ENCODE measurements around the gene PEX12.
"Not testable (repeated sequence)": the region's sequence is repeated elsewhere in the genome, so short reads cannot be mapped to it uniquely, and the experiment has no call there.

Gene PEX12

GRCh38 chr17:35577830-35578196 is 558 bp downstream of the PEX12 start:
- DNase-seq: no peak

GRCh38 chr17:35575759-35576158 is 2.6 kb downstream of the PEX12 start:
- DNase-seq: no peak

- DNase-seq: no peak
Measured at GRCh38 chr17:35569405-35569804, 9.0 kb downstream of the PEX12 start.

GRCh38 chr17:35568561-35568960 is 9.8 kb downstream of the PEX12 start:
- no peak for DNase-seq

GRCh38 chr17:35566968-35567367 is 11.4 kb downstream of the PEX12 start:
- no peak for DNase-seq

- DNase-seq: not testable (repeated sequence)
Measured at GRCh38 chr17:35563181-35563580, 15.2 kb downstream of the PEX12 start.

GRCh38 chr17:35560703-35561102 is 17.7 kb downstream of the PEX12 start, which contains the start of gene SLFN14:
TSS of gene SLFN14 (minus strand) at chr17:35560819. CDS start at chr17:35558062, 2,757 bp downstream.
- no peak for DNase-seq

GRCh38 chr17:35559495-35560210 is 18.7 kb downstream of the PEX12 start:
- no peak for DNase-seq

- no peak for DNase-seq
Measured at GRCh38 chr17:35557353-35557752, 21.0 kb downstream of the PEX12 start.

- no peak for DNase-seq
Measured at GRCh38 chr17:35555691-35556090, 22.7 kb downstream of the PEX12 start.

- no peak for DNase-seq
Measured at GRCh38 chr17:35554668-35555067, 23.7 kb downstream of the PEX12 start.

GRCh38 chr17:35553310-35553709 is 25.1 kb downstream of the PEX12 start:
- no peak for DNase-seq

GRCh38 chr17:35548978-35549377 is 29.4 kb downstream of the PEX12 start:
- DNase-seq: no peak

- no peak for DNase-seq
Measured at GRCh38 chr17:35548208-35548810, 30.1 kb downstream of the PEX12 start.

GRCh38 chr17:35546487-35546886 is 31.9 kb downstream of the PEX12 start:
- no peak for DNase-seq

GRCh38 chr17:35545150-35545549 is 33.2 kb downstream of the PEX12 start:
- DNase-seq: no peak

GRCh38 chr17:35543856-35544255 is 34.5 kb downstream of the PEX12 start:
- DNase-seq: no peak

GRCh38 chr17:35542990-35543389 is 35.4 kb downstream of the PEX12 start:
- DNase-seq: no peak

GRCh38 chr17:35541434-35541833 is 36.9 kb downstream of the PEX12 start:
- no peak for DNase-seq

GRCh38 chr17:35540589-35541404 is 37.6 kb downstream of the PEX12 start:
- no peak for DNase-seq

GRCh38 chr17:35539659-35540026 is 38.7 kb downstream of the PEX12 start:
- DNase-seq: no peak

- DNase-seq: no peak
Measured at GRCh38 chr17:35537601-35538141, 40.7 kb downstream of the PEX12 start, which contains the start of gene SLFN12L. TSS of gene SLFN12L (minus strand) at chr17:35537678. CDS start at chr17:35522364, 15,314 bp downstream.

GRCh38 chr17:35536664-35537171 is 41.7 kb downstream of the PEX12 start:
- no peak for DNase-seq
